ENCODE results near the gene NEK4. TPM values are rescaled to one million over a fixed set of nuclear protein-coding genes. Genes with fewer than 3 reads are reported as not detected.
"Not testable (repeated sequence)": the region's sequence is repeated elsewhere in the genome, so short reads cannot be mapped to it uniquely, and the experiment has no call there.

The NEK4 gene
- polyA plus RNA-seq, 1 donor: 11.0 TPM

GRCh38 chr3:52696830-52697631 lies 73.7 kb downstream of the NEK4 start:
- DNase-seq: no peak

GRCh38 chr3:52695798-52696671 lies 74.7 kb downstream of the NEK4 start:
- DNase-seq: no peak

- DNase-seq: no peak
Observed at GRCh38 chr3:52694528-52695189, 76.1 kb downstream of the NEK4 start.

- no peak for DNase-seq
Observed at GRCh38 chr3:52693071-52693470, 77.7 kb downstream of the NEK4 start.

GRCh38 chr3:52690560-52690959 lies 80.2 kb downstream of the NEK4 start:
- no peak for DNase-seq

GRCh38 chr3:52689151-52689550 lies 81.6 kb downstream of the NEK4 start:
- DNase-seq: no peak

GRCh38 chr3:52688266-52688665 lies 82.5 kb downstream of the NEK4 start:
- DNase-seq: no peak

GRCh38 chr3:52685709-52686691 lies 84.7 kb downstream of the NEK4 start, which contains the start of the genes GNL3 and PBRM1:
GNL3 (plus strand) TSS chr3:52686032; CDS start chr3:52686093, 61 bp downstream.
PBRM1 (minus strand) TSS chr3:52685913.
- peak; percentile 99 for DNase-seq

GRCh38 chr3:52685285-52685708 lies 85.4 kb downstream of the NEK4 start:
- peak; percentile 82 for DNase-seq

- DNase-seq: no peak
Observed at GRCh38 chr3:52684184-52684583, 86.6 kb downstream of the NEK4 start.

GRCh38 chr3:52683611-52684010 lies 87.1 kb downstream of the NEK4 start:
- no peak for DNase-seq

GRCh38 chr3:52682016-52682415 lies 88.7 kb downstream of the NEK4 start:
- no peak for DNase-seq

- DNase-seq: no peak
Observed at GRCh38 chr3:52681596-52681995, 89.1 kb downstream of the NEK4 start.

GRCh38 chr3:52679811-52680210 lies 90.9 kb downstream of the NEK4 start:
- no peak for DNase-seq

- no peak for DNase-seq
Observed at GRCh38 chr3:52679199-52679538, 91.6 kb downstream of the NEK4 start.

- DNase-seq: no peak
Observed at GRCh38 chr3:52678265-52679198, 92.2 kb downstream of the NEK4 start.

- DNase-seq: not testable (repeated sequence)
Observed at GRCh38 chr3:52676201-52676600, 94.5 kb downstream of the NEK4 start.

GRCh38 chr3:52671676-52672075 lies 99.1 kb downstream of the NEK4 start:
- DNase-seq: no peak

GRCh38 chr3:52670621-52671521 lies 99.9 kb downstream of the NEK4 start:
- no peak for DNase-seq
